Ovary (tissue), 9 donors: Measurements from ENCODE around the gene SEC61A2. TPM values are rescaled to one million over a fixed set of nuclear protein-coding genes. Genes with fewer than 3 reads are reported as not detected.

Source experiments
- DNase-seq, 5 donors: peaks; one replicate each; pipeline ENCODE4 v3.0.0-alpha.2; 2019 to 2020
- H3K27ac ChIP-seq, 2 donors: fragments of 200-600 bp; one replicate each; pipeline versions ENCODE4 v1.5.1 to v1.8.0; 2019 to 2022
- H3K27me3 ChIP-seq: fragments of 200-600 bp; one replicate; pipeline ENCODE4 v1.8.0; 2022
- H3K36me3 ChIP-seq: fragments of 200-600 bp; sonication (generic); one replicate; pipeline ENCODE4 v1.5.1; 2019
- H3K4me1 ChIP-seq: one replicate; pipeline ENCODE4 v1.8.1; 2013; ENCODE audit warnings: mild to moderate bottlenecking, moderate library complexity; ENCODE audit not compliant: insufficient read depth
- H3K4me3 ChIP-seq: fragments of 200-600 bp; sonication (generic); one replicate; pipeline ENCODE4 v1.5.1; 2017
- H3K9me3 ChIP-seq, 2 donors: fragments of 200-600 bp in 1 of 2; sonication (generic) in 1 of 2; one replicate each; pipeline versions ENCODE4 v1.5.1 to v1.8.1; 2013 to 2019; ENCODE audit warnings: mild to moderate bottlenecking in 1 of 2, moderate library complexity in 1 of 2
- EP300 ChIP-seq: sonication (generic); formaldehyde crosslinking; IDR thresholded peaks from one replicate; pipeline ENCODE4 v1.6.1; 2017; ENCODE audit warnings: antibody characterized with exemption
- POLR2A ChIP-seq: fragments of 450-650 bp; IDR thresholded peaks from one replicate; pipeline ENCODE4 v1.6.1; 2017; ENCODE audit warnings: antibody characterized with exemption, mild to moderate bottlenecking, moderate library complexity
- WGBS, 3 donors: extraction: QIAGEN DNeasy Blood & Tissue Kit in 1 of 3; methylation state at CpG; one replicate each; pipeline versions ENCODE4 v1.1.5 to v1.1.7; 2013 to 2017; 5-methylcytosine and 5-hydroxymethylcytosine counted together
- intact Hi-C, 4 donors: fragments of 100-400 bp; cut with DNase I; formaldehyde crosslinking; loops; one replicate each; pipeline versions ENCODE4 v1.11.0 to v1.15.1; 2022 to 2023
- polyA plus RNA-seq, 2 donors: library from polyadenylated mRNA; stranded (reverse); fragments of 200-250 nt in 1 of 2; fragments of 350-450 nt in 1 of 2; fragmentation: Illumina TruSeq in 1 of 2; extraction: RNeasy Lipid Tissue Mini Kit (QIAGEN cat#74804) in 1 of 2; gene quantifications; one replicate each; pipeline ENCODE4 v1.2.3, GENCODE V29; 2013 to 2014
- total RNA-seq, 7 donors: library from RNA; depleted of rRNA in 2 of 7; stranded (reverse); fragments of >200 nt in 2 of 7; fragmentation: NEBNext Ultra II Directional in 3 of 7; extraction: Animal tissue kit (Norgen Biotek cat#: 25700) in 3 of 7; gene quantifications; one replicate each; pipeline versions ENCODE4 v1.1.0 to v1.2.4, GENCODE V29; 2016 to 2023
- TF ChIP-seq, protein P1 (sequence below), 3 donors: fragments of 450-650 bp in 2 of 3; fragments of 200-600 bp in 1 of 3; IDR thresholded peaks; one replicate each; pipeline versions ENCODE4 v1.5.1 to v1.8.0; 2016 to 2022; ENCODE audit warnings: antibody characterized with exemption in 3 of 3, mild to moderate bottlenecking in 1 of 3
- donor health status: DM: no; HTN: no; CAD: no; lungs with moderate emphysema.
- donor health status: DM: no; HTN: no; CAD: no.
- donor health status: Bipolar disorder and iron deficiency.
- donor health status: DM: yes; HTN: yes; CAD: no.
- donor health status: DM: no; HTN: no; CAD: no.
- donor health status: DM: yes; HTN: yes; CAD: no.

The SEC61A2 gene
- total and polyA plus RNA-seq, 9 donors, result 7.4 to 13.4 (median 9.5) TPM

DNA sequence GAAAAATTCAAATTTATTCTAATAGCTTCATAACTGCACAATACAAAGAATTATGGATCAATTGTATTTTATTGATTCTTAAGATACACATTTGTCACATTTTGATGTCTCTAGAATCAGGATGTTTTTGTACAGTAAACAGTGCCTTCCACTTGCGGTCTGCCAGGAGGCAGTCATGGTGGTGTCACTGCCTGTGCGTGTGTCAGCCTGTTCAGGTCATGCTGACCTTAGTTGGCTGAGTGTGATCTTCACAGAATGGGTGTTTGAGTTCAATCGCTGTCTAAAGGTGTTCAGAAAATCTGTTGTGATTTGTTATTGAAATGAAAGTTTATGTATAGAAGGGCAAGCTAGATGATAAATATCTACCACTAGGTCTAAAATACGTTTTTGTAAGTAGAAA lies 20.7 kb downstream of the SEC61A2 start:
- no peaks in the 10 kb centered on the region for H3K4me1 ChIP-seq
- H3K4me3 ChIP-seq, result no peak overlapping the region
- 54 to 87% (median 74%) methylated on average over 4 of the region's 4 CpGs for WGBS, 3 donors
- H3K27ac ChIP-seq, result no peak overlapping the region
- H3K36me3 ChIP-seq, result no peaks in the 10 kb centered on the region
- intact Hi-C loops, result no loop called here
- no peak for TF ChIP-seq EP300
- no peak for TF ChIP-seq POLR2A
- TF ChIP-seq, protein P1, sequence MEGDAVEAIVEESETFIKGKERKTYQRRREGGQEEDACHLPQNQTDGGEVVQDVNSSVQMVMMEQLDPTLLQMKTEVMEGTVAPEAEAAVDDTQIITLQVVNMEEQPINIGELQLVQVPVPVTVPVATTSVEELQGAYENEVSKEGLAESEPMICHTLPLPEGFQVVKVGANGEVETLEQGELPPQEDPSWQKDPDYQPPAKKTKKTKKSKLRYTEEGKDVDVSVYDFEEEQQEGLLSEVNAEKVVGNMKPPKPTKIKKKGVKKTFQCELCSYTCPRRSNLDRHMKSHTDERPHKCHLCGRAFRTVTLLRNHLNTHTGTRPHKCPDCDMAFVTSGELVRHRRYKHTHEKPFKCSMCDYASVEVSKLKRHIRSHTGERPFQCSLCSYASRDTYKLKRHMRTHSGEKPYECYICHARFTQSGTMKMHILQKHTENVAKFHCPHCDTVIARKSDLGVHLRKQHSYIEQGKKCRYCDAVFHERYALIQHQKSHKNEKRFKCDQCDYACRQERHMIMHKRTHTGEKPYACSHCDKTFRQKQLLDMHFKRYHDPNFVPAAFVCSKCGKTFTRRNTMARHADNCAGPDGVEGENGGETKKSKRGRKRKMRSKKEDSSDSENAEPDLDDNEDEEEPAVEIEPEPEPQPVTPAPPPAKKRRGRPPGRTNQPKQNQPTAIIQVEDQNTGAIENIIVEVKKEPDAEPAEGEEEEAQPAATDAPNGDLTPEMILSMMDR (IDR thresholded peaks at IDR 0.05), result no peak
- DNase-seq, result no peak
- H3K9me3 ChIP-seq, result no peaks in the 10 kb centered on the region
- H3K27me3 ChIP-seq, result no peaks in the 10 kb centered on the region

DNA sequence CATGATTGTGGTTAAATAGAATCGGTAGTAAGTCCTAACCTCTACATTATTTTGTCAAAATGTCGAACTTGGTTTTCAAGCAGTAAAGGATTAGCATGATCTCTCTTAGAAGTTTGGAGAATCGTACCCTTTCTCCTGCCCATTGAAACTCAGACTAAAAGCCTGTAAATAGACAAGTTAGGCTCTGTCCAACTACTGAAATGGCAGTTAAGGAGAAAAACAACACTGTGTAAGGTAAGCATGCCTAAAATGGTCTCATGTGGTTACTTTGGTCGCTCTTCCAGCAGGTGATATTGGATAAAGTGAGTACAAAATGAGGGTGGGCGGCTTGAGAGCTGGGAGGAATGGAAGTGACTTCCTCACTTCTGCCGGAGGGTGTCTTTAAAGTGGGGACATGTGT lies 25.0 kb downstream of the SEC61A2 start:
- intact Hi-C loops, result no loop called here
- 88 to 90% (median 89%) methylated on average over 6 of the region's 6 CpGs for WGBS, 3 donors
- H3K36me3 ChIP-seq, result no peaks in the 10 kb centered on the region

DNA sequence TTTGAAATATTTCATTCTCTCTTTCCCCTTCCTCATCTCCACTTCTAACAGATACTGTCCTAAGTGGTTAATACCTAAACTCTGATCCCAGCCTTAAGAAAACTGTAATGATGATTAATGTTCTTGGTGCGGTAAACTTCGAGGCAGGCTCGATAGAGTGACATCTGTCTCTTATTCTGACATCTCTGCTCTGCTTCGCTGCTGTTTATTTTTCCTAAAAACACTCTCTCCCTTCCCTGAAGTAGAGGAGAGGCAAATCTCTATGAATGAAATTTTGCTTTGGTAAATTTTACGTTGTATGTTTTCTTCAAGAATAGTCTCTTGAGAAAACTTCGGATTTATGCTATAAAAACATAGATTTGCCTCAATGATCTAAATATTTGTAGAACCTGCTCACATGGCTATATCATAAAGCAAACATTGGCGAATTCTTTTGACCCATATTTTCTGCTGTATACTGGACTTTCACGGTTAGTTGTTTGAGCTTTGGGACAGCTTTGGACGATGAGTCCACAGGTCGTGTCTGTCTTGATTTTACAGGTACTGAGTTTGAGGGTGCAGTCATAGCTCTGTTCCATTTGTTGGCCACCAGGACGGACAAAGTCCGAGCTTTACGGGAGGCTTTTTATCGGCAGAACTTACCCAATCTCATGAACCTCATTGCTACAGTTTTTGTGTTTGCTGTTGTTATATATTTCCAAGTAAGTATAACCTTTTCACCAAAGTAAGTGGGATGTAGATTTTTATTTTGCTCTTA lies 27.1 kb downstream of the SEC61A2 start:
- Histone ChIP-seq H3K36me3 (no peaks in the 10 kb centered on the region), H3K4me1 (no peaks in the 10 kb centered on the region), H3K27ac (no peak overlapping the region), H3K27me3 (no peaks in the 10 kb centered on the region), H3K9me3 (no peaks in the 10 kb centered on the region), H3K4me3 (no peak overlapping the region)
- intact Hi-C loops, result no loop called here
- DNase-seq, result no peak
- WGBS, 3 donors, result 89 to 93% (median 90%) methylated on average over 14 of the region's 14 CpGs
- no peak for TF ChIP-seq POLR2A
- no peak for TF ChIP-seq EP300
- TF ChIP-seq, protein P1 (IDR thresholded peaks at IDR 0.05), result no peak

More for the DNA sequence above, 25.0 kb downstream of the SEC61A2 start:
- DNase-seq, result no peak
- H3K4me1 ChIP-seq, result no peaks in the 10 kb centered on the region
- H3K27me3 ChIP-seq, result no peaks in the 10 kb centered on the region
- TF ChIP-seq POLR2A (no peak), EP300 (no peak)
- TF ChIP-seq, protein P1 (IDR thresholded peaks at IDR 0.05), result no peak
- H3K4me3 ChIP-seq, result no peak overlapping the region
- no peaks in the 10 kb centered on the region for H3K9me3 ChIP-seq
- H3K27ac ChIP-seq, result no peak overlapping the region

DNA sequence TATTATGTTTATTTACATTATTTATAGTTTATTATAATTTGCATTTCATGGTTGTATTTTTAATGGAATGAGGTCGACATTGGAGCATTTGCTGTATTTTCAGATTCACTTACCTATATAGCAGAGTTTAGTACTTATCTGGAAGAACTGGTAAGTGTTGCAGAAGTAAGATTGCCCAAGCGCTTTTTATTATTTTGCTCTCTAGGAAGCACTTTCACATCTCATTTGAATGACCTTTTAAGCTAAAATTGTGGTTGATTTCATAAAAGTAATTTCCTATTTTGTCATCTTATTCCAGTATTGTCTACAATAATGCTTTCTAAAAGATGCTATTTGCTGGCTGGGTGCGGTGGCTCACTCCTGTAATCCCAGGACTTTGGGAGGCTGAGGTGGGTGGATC lies 28.6 kb downstream of the SEC61A2 start:
- no peak overlapping the region for H3K27ac ChIP-seq
- no peak for DNase-seq
- intact Hi-C loops, result no loop called here
- H3K4me1 ChIP-seq, result no peaks in the 10 kb centered on the region
- no peak for TF ChIP-seq EP300
- TF ChIP-seq POLR2A, result no peak
- TF ChIP-seq, protein P1 (IDR thresholded peaks at IDR 0.05), result no peak
- H3K27me3 ChIP-seq, result no peaks in the 10 kb centered on the region
- 93 to 96% (median 95%) methylated on average over 3 of the region's 3 CpGs for WGBS, 3 donors
- no peaks in the 10 kb centered on the region for H3K9me3 ChIP-seq
- H3K36me3 ChIP-seq, result no peaks in the 10 kb centered on the region
- no peak overlapping the region for H3K4me3 ChIP-seq
